Measurements from ENCODE around the gene TCF7L2. TPM values are rescaled to one million over a fixed set of nuclear protein-coding genes. Genes with fewer than 3 reads are reported as not detected.

The TCF7L2 gene
- total RNA-seq, 8 experiments from 2014 or later, result 2.2 to 62.9 (median 7.5) TPM

GRCh38 chr10:112991888-112992491 is 41.9 kb downstream of the TCF7L2 start:
- Histone ChIP-seq H3K4me3 (no peak overlapping the region), H3K27ac (no peak overlapping the region), H3K4me1 (replicated peaks in 1 of 2) (peaks cover 10 to 21% of the 10 kb centered on the region in 2 donors)
- 80 to 100% (median 93%) methylated on average over 1 to 6 of the region's 19 CpGs; no CpG with 5 or more reads in 5 of the 10 experiments for WGBS, 10 experiments
- in situ Hi-C loops (cut with MboI; ENCODE audit: low pct_unique_long_range_greater_than_20kb in 2 of 9, low sequenced_read_pairs in 9 of 9, unreplicated experiment in 9 of 9), result no loop called here
- ATAC-seq (replicated peaks in 6 of 8), result peak in 2 of 8 experiments; percentile 22 to 44

DNA sequence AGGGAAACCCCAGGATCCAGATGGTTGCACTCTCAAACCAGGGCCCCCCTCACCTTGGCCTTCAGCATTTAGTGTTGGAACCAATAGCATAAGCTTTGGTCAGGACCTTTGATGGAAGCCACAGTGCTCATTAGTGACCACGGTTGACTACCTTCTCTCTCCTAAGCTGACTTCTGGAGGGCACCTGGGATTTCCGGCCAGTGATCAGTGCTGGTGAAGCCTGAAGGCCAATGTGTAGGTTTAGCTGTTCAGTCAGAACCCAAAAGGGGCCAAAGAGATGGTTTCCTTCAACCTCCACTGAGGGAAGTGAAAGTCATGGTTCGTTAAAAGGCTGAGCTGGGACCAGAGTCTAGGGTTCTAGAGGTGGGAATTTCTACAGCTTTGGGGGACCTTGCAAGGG is 46.4 kb downstream of the TCF7L2 start:
- Histone ChIP-seq H3K4me1 (replicated peaks in 1 of 2) (peaks cover 0 to 13% of the 10 kb centered on the region in 2 donors), H3K4me3 (no peak overlapping the region), H3K27ac (no peak overlapping the region)
- in situ Hi-C loops (cut with MboI; ENCODE audit: low pct_unique_long_range_greater_than_20kb in 2 of 9, low sequenced_read_pairs in 9 of 9, unreplicated experiment in 9 of 9), result no loop called here
- 79 to 100% (median 83%) methylated on average over 2 to 3 of the region's 3 CpGs; no CpG with 5 or more reads in 6 of the 10 experiments for WGBS, 10 experiments
- ATAC-seq (replicated peaks in 6 of 8), result no peak

GRCh38 chr10:112999102-112999501 is 49.1 kb downstream of the TCF7L2 start:
- no peak overlapping the region for H3K27ac ChIP-seq
- no peak overlapping the region for H3K4me3 ChIP-seq
- in situ Hi-C loops (cut with MboI; ENCODE audit: low pct_unique_long_range_greater_than_20kb in 2 of 9, low sequenced_read_pairs in 9 of 9, unreplicated experiment in 9 of 9), result no loop called here
- ATAC-seq (replicated peaks in 6 of 8), result no peak
- H3K4me1 ChIP-seq (replicated peaks in 1 of 2), result peaks cover 4 to 20% of the 10 kb centered on the region in 2 donors
- WGBS, 10 experiments, result 80 to 100% (median 92%) methylated on average over 1 to 4 of the region's 4 CpGs; no CpG with 5 or more reads in 3 of the 10 experiments

- 60 to 100% (median 84%) methylated on average over 1 to 6 of the region's 6 CpGs; no CpG with 5 or more reads in 1 of the 10 experiments for WGBS, 10 experiments
- peaks cover 4 to 15% of the 10 kb centered on the region in 2 donors for H3K4me1 ChIP-seq (replicated peaks in 1 of 2)
- ATAC-seq (replicated peaks in 6 of 8), result peak in 1 of 8 experiments; percentile 64
- in situ Hi-C loops (cut with MboI; ENCODE audit: low pct_unique_long_range_greater_than_20kb in 2 of 9, low sequenced_read_pairs in 9 of 9, unreplicated experiment in 9 of 9), result no loop called here
- H3K4me3 ChIP-seq, result no peak overlapping the region
- H3K27ac ChIP-seq, result no peak overlapping the region
These were observed 50.4 kb downstream of the TCF7L2 start for GRCh38 chr10:113000442-113000841.

DNA sequence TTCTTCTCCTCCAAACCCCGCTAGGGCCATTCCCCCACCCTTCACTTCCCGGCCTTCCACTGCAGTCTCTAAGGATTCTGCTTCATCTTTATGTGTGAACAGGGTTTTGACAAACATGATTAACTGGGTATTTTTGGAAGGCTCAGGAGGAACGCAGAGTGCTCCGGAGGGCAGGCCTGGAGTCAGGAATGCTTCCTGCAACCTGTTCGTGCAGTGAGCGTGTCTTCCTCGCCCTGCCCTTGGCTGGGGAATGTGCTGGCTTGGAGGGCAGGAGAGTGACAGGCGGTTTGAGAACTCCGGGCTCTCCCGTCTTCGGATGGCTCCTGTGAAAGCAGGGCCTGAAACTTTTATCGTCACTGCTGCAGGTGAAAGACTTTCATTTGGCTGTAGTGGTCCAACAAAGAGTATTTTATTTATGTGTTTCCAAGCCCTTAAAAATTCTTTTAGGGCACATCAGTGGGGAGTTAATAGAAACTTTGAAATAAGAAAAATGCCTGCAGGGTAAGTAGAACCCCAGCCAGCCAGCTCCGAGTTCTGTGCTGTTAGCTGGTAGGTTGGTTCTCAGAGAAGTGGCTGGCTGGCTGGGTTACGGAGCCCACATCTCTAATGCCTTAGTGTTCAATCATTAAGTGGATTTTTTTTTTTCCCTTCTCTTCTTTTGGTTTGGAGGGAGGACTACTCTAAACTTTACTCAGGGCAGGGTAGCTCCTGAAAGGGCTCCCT is 51.0 kb downstream of the TCF7L2 start:
- ATAC-seq (replicated peaks in 6 of 8), result peak in 4 of 8 experiments; percentile 27 to 40 (median 34)
- H3K4me3 ChIP-seq, result no peak overlapping the region
- no peak overlapping the region for H3K27ac ChIP-seq
- 58 to 100% (median 84%) methylated on average over 1 to 14 of the region's 14 CpGs; no CpG with 5 or more reads in 3 of the 10 experiments for WGBS, 10 experiments
- peaks cover 4 to 13% of the 10 kb centered on the region in 2 donors for H3K4me1 ChIP-seq (replicated peaks in 1 of 2)
- in situ Hi-C loops (cut with MboI; ENCODE audit: low pct_unique_long_range_greater_than_20kb in 2 of 9, low sequenced_read_pairs in 9 of 9, unreplicated experiment in 9 of 9), result no loop called here

- in situ Hi-C loops (cut with MboI; ENCODE audit: low pct_unique_long_range_greater_than_20kb in 2 of 9, low sequenced_read_pairs in 9 of 9, unreplicated experiment in 9 of 9), result no loop called here
- no peak for ATAC-seq (replicated peaks in 6 of 8)
These were observed 51.8 kb downstream of the TCF7L2 start for GRCh38 chr10:113001599-113002448.

GRCh38 chr10:113002449-113002777 is 52.4 kb downstream of the TCF7L2 start:
- Histone ChIP-seq H3K4me1 (replicated peaks in 1 of 2) (peaks cover 4 to 13% of the 10 kb centered on the region in 2 donors), H3K4me3 (no peak overlapping the region), H3K27ac (no peak overlapping the region)
- in situ Hi-C loops (cut with MboI; ENCODE audit: low pct_unique_long_range_greater_than_20kb in 2 of 9, low sequenced_read_pairs in 9 of 9, unreplicated experiment in 9 of 9), result no loop called here
- WGBS, 10 experiments, result 0 to 100% (median 80%) methylated on average over 1 of the region's 1 CpG; no CpG with 5 or more reads in 7 of the 10 experiments
- no peak for ATAC-seq (replicated peaks in 6 of 8)

More at GRCh38 chr10:113001599-113002448, 51.8 kb downstream of the TCF7L2 start:
- 44 to 100% (median 91%) methylated on average over 1 to 5 of the region's 8 CpGs; no CpG with 5 or more reads in 2 of the 10 experiments for WGBS, 10 experiments
- Histone ChIP-seq H3K4me3 (no peak overlapping the region), H3K27ac (no peak overlapping the region), H3K4me1 (replicated peaks in 1 of 2) (peaks cover 4 to 13% of the 10 kb centered on the region in 2 donors)

- in situ Hi-C loops (cut with MboI; ENCODE audit: low pct_unique_long_range_greater_than_20kb in 2 of 9, low sequenced_read_pairs in 9 of 9, unreplicated experiment in 9 of 9), result no loop called here
- H3K4me3 ChIP-seq, result no peak overlapping the region
- peak in 5 of 8 experiments; percentile 33 to 54 (median 43) for ATAC-seq (replicated peaks in 6 of 8)
- WGBS, 10 experiments, result 10 to 100% (median 59%) methylated on average over 1 to 3 of the region's 3 CpGs; no CpG with 5 or more reads in 2 of the 10 experiments
- H3K27ac ChIP-seq, result no peak overlapping the region
- peaks cover 4 to 17% of the 10 kb centered on the region in 2 donors for H3K4me1 ChIP-seq (replicated peaks in 1 of 2)
These were observed 53.0 kb downstream of the TCF7L2 start for GRCh38 chr10:113003052-113003451.

- 25 to 100% (median 67%) methylated on average over 1 to 5 of the region's 5 CpGs for WGBS, 10 experiments
- in situ Hi-C loops (cut with MboI; ENCODE audit: low pct_unique_long_range_greater_than_20kb in 2 of 9, low sequenced_read_pairs in 9 of 9, unreplicated experiment in 9 of 9), result no loop called here
- H3K27ac ChIP-seq, result no peak overlapping the region
- H3K4me3 ChIP-seq, result no peak overlapping the region
- peaks cover 4 to 17% of the 10 kb centered on the region in 2 donors for H3K4me1 ChIP-seq (replicated peaks in 1 of 2)
- ATAC-seq (replicated peaks in 6 of 8), result no peak
These were observed 54.1 kb downstream of the TCF7L2 start for GRCh38 chr10:113004069-113004618.

DNA sequence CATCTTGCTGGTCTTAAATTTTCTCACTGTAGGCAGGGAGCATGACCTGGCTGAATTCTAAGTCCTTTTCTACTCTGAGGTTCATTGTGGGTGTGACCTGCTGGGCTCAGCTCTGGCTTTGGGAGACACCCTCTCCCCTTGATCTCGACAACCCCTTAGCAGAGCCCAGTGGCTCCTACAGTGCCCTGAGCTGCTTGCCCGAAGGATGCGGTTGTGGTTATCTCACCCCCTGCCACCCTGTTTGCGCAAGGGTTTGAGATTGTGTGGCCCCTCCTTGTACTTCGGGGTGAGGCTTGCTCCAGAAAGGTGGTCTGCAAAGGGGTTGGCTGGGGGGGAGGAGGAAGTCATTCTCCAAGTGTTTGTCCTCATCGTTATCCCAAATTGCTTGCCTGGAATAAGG is 55.3 kb downstream of the TCF7L2 start:
- Histone ChIP-seq H3K4me3 (no peak overlapping the region), H3K27ac (no peak overlapping the region), H3K4me1 (replicated peaks in 1 of 2) (peaks cover 4 to 13% of the 10 kb centered on the region in 2 donors)
- ATAC-seq (replicated peaks in 6 of 8), result no peak
- in situ Hi-C loops (cut with MboI; ENCODE audit: low pct_unique_long_range_greater_than_20kb in 2 of 9, low sequenced_read_pairs in 9 of 9, unreplicated experiment in 9 of 9), result no loop called here
- WGBS, 10 experiments, result 50 to 93% (median 85%) methylated on average over 1 to 5 of the region's 6 CpGs; no CpG with 5 or more reads in 6 of the 10 experiments

DNA sequence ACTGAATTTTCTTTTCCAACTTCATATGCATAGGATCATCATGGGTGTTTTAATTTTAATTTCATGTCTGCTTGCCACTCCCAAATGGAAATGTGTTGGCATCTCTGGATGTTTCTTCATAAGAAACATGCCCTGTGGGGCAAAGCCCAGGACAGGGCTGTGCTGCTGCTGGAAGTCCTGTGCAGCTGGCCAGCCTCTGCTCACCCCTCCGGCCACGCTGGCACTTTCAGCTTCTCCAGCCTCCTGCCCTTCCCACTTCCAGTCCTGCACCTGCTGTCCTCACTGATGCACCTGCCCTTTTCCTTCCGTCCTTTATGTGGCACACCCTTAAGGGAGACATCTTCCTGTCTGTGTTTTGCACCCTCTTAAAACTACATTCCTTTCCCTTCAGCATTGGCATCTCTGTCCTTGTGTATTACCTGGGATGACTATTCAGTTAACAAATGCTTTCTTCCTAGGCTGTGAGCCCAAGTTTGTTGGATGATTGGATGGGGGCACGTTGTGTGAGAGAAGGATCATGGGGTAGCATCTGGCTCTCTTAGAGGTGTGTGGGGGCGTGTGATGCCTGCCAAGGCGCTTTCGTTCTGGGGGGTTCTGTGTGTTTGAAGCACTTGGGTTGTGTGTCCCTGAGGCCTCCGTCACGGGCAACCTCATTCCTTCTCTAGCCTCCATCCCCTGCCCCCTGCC is 56.8 kb downstream of the TCF7L2 start:
- in situ Hi-C loops (cut with MboI; ENCODE audit: low pct_unique_long_range_greater_than_20kb in 2 of 9, low sequenced_read_pairs in 9 of 9, unreplicated experiment in 9 of 9), result no loop called here
- Histone ChIP-seq H3K27ac (no peak overlapping the region), H3K4me1 (replicated peaks in 1 of 2) (peaks cover 4 to 10% of the 10 kb centered on the region in 2 donors), H3K4me3 (no peak overlapping the region)
- ATAC-seq (replicated peaks in 6 of 8), result peak in 3 of 8 experiments; percentile 13 to 83 (median 30)
- WGBS, 10 experiments, result 0 to 100% (median 62%) methylated on average over 1 to 4 of the region's 9 CpGs; no CpG with 5 or more reads in 4 of the 10 experiments

GRCh38 chr10:113007343-113007771 is 57.3 kb downstream of the TCF7L2 start:
- Histone ChIP-seq H3K4me1 (replicated peaks in 1 of 2) (peaks cover 4 to 10% of the 10 kb centered on the region in 2 donors), H3K27ac (no peak overlapping the region), H3K4me3 (no peak overlapping the region)
- 0 to 80% (median 17%) methylated on average over 1 to 4 of the region's 4 CpGs; no CpG with 5 or more reads in 6 of the 10 experiments for WGBS, 10 experiments
- no peak for ATAC-seq (replicated peaks in 6 of 8)
- in situ Hi-C loops (cut with MboI; ENCODE audit: low pct_unique_long_range_greater_than_20kb in 2 of 9, low sequenced_read_pairs in 9 of 9, unreplicated experiment in 9 of 9), result no loop called here
